ENCODE data around the gene PPARG. TPM values are rescaled to one million over a fixed set of nuclear protein-coding genes. Genes with fewer than 3 reads are reported as not detected.

The PPARG gene
- total RNA-seq, 1 donor from 2014 or later = not detected

GRCh38 chr3:12316253-12316652, 27.4 kb downstream of the PPARG start:
- no peak for TF ChIP-seq CTCF (conservative IDR thresholded peaks at IDR 0.05)
- no peaks in the 10 kb centered on the region for H3K36me3 Mint-ChIP-seq (ENCODE audit: low read depth)
- no peaks in the 10 kb centered on the region for H3K9me3 Mint-ChIP-seq
- no peak for DNase-seq (ENCODE audit: low read depth, low spot score)
- peaks cover 22% of the 10 kb centered on the region for H3K27me3 Mint-ChIP-seq (ENCODE audit: low read depth)
- no peak overlapping the region for H3K27ac Mint-ChIP-seq (ENCODE audit: unreplicated experiment)
- H3K4me1 Mint-ChIP-seq = no peaks in the 10 kb centered on the region
- H3K4me3 Mint-ChIP-seq = no peak overlapping the region

DNA sequence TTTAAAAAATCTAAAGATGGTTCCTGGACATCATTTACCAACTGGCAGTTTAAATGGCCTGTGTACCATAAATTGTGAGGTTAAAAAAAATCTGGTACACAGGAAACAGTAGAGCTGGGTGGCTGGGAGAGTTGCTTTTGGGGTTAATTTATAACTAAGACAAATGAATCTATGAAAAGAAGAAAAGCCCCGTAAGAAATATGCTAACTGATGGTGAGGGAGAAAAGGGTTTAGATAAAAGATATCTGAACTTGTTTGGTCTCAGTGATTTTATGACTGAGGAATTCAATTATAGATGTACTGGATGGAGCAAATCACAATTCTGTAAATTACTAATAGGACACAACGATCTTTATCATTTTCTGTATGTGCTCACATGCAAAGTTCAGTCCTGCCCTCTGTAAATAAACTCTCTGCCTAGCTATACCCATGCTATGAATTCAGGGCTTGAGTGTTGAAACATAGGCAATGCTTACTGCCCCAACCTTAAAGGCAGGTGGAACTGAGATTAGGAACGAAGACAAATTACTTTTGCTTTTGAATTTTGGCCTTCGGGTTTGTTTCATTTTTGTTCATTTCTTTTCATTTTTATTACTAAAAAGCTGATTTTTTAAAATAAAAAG, 28.0 kb downstream of the PPARG start:
- Mint-ChIP-seq H3K36me3 (ENCODE audit: low read depth) (no peaks in the 10 kb centered on the region), H3K4me3 (no peak overlapping the region), H3K4me1 (no peaks in the 10 kb centered on the region), H3K27me3 (ENCODE audit: low read depth) (peaks cover 21% of the 10 kb centered on the region), H3K27ac (ENCODE audit: unreplicated experiment) (no peak overlapping the region), H3K9me3 (no peaks in the 10 kb centered on the region)
- no peak for DNase-seq (ENCODE audit: low read depth, low spot score)
- TF ChIP-seq CTCF (conservative IDR thresholded peaks at IDR 0.05) = no peak

GRCh38 chr3:12317914-12318313, 29.0 kb downstream of the PPARG start:
- Mint-ChIP-seq H3K27me3 (ENCODE audit: low read depth) (peaks cover 19% of the 10 kb centered on the region), H3K27ac (ENCODE audit: unreplicated experiment) (no peak overlapping the region), H3K4me1 (no peaks in the 10 kb centered on the region), H3K4me3 (no peak overlapping the region), H3K36me3 (ENCODE audit: low read depth) (no peaks in the 10 kb centered on the region), H3K9me3 (no peaks in the 10 kb centered on the region)
- no peak for TF ChIP-seq CTCF (conservative IDR thresholded peaks at IDR 0.05)
- DNase-seq (ENCODE audit: low read depth, low spot score) = no peak

DNA sequence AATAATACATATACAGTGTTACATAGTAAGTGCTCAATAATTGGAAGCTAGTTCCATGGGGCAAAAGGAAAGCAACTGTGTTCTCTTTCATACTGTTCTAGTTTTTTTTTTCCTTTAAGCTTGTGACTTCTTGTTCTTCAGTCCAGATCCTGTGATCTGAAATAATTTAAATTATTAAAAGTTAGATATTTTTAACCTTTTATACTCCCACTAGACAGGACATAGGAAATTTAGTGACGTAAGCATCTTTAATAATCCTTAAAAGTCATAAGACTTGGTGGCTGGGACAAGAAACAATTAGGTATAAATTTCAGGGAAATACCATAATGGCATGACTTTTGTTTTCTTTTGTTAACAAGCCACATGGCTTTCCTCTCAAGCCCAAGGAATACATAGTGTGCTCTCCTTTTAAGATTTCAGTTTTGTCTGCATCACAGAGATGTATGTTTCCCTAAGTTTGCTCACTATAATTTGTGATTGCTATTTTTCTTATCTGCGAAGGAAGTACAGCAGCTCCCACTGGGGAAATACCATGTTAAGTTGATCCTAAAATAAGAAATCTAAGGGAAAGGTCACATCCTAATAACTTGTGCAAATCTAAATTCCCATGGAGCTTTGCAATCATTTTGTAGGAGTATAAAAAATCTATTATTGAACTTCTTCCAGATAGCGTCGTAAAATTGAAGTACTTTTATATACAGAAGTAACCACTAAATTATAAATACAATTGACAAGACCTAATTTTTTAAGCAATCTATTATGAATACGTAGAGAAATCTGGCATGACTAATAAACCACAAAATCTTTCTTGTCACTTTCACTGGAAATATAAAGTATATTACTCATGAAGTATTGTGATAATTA, 30.1 kb downstream of the PPARG start:
- TF ChIP-seq CTCF (conservative IDR thresholded peaks at IDR 0.05) = no peak
- H3K4me3 Mint-ChIP-seq = no peak overlapping the region
- no peaks in the 10 kb centered on the region for H3K9me3 Mint-ChIP-seq
- peaks cover 27% of the 10 kb centered on the region for H3K27me3 Mint-ChIP-seq (ENCODE audit: low read depth)
- no peaks in the 10 kb centered on the region for H3K36me3 Mint-ChIP-seq (ENCODE audit: low read depth)
- H3K27ac Mint-ChIP-seq (ENCODE audit: unreplicated experiment) = no peak overlapping the region
- DNase-seq (ENCODE audit: low read depth, low spot score) = no peak
- H3K4me1 Mint-ChIP-seq = no peaks in the 10 kb centered on the region

- Mint-ChIP-seq H3K27me3 (ENCODE audit: low read depth) (peaks cover 20% of the 10 kb centered on the region), H3K4me3 (no peak overlapping the region), H3K27ac (ENCODE audit: unreplicated experiment) (no peak overlapping the region), H3K36me3 (ENCODE audit: low read depth) (no peaks in the 10 kb centered on the region), H3K4me1 (no peaks in the 10 kb centered on the region), H3K9me3 (no peaks in the 10 kb centered on the region)
- no peak for TF ChIP-seq CTCF (conservative IDR thresholded peaks at IDR 0.05)
- DNase-seq (ENCODE audit: low read depth, low spot score) = no peak
Observed at GRCh38 chr3:12321015-12321414, 32.1 kb downstream of the PPARG start.
